Fibroblast of pulmonary artery (primary cell): ENCODE measurements around the gene PLA2R1.

Experiments used
- DNase-seq: peaks from one replicate; pipeline ENCODE4 v3.0.0-alpha.2; 2010; ENCODE audit warnings: low read depth
- H3K4me3 ChIP-seq: replicated peaks from 2 replicates; pipeline ENCODE4 v1.5.1; 2011; ENCODE audit warnings: low read depth, mild to moderate bottlenecking, control low read depth, low read length, moderate library complexity
- TF ChIP-seq, protein P1 (sequence below): IDR thresholded peaks from 2 replicates; pipeline ENCODE4 v1.5.1; 2011; ENCODE audit warnings: mild to moderate bottlenecking, control low read depth, low read length, inconsistent platforms; ENCODE audit errors: missing control alignments

PLA2R1 gene

DNA sequence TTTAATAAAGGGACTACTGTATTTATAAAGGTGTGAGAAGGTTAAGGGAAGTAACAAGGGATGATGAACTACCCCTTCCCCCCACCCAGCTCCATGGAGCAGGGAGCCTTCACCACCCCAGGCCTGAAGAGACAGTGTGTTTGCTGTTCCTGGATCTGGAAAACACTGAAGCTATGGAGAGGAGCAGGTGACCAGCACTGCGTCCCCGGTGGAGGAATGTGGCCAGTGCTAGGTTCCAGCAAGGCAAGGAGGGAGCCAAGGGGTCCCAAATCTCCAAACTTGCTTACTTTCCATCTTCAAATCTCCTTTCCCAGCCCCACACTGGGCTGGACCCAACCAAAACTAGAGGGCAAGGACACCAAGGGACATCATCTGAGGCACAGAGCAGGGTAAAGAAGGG is 135.7 kb downstream of the PLA2R1 start:
- TF ChIP-seq, protein P1, sequence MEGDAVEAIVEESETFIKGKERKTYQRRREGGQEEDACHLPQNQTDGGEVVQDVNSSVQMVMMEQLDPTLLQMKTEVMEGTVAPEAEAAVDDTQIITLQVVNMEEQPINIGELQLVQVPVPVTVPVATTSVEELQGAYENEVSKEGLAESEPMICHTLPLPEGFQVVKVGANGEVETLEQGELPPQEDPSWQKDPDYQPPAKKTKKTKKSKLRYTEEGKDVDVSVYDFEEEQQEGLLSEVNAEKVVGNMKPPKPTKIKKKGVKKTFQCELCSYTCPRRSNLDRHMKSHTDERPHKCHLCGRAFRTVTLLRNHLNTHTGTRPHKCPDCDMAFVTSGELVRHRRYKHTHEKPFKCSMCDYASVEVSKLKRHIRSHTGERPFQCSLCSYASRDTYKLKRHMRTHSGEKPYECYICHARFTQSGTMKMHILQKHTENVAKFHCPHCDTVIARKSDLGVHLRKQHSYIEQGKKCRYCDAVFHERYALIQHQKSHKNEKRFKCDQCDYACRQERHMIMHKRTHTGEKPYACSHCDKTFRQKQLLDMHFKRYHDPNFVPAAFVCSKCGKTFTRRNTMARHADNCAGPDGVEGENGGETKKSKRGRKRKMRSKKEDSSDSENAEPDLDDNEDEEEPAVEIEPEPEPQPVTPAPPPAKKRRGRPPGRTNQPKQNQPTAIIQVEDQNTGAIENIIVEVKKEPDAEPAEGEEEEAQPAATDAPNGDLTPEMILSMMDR = no peak
- no peak overlapping the region for H3K4me3 ChIP-seq
- no peak for DNase-seq

DNA sequence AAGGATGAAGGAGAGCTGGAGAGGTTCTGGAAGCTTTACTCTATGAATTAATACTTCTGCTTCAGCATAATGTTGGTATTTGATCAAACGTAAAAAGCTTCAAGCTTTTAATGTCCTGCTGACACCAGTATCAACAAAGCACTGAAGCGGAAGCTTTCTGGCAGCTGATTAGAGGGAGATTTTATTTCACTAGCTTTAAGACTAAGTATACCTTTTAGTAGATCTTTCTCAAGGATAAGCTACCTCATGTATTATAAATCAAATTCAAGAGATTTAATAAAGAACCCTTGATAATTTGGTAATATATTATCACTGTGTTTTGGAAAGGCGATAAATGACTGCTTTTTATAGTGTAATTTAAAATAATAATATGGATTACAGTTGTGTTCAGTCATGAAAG is 136.4 kb downstream of the PLA2R1 start:
- no peak overlapping the region for H3K4me3 ChIP-seq
- TF ChIP-seq, protein P1 = no peak
- DNase-seq = no peak

DNA sequence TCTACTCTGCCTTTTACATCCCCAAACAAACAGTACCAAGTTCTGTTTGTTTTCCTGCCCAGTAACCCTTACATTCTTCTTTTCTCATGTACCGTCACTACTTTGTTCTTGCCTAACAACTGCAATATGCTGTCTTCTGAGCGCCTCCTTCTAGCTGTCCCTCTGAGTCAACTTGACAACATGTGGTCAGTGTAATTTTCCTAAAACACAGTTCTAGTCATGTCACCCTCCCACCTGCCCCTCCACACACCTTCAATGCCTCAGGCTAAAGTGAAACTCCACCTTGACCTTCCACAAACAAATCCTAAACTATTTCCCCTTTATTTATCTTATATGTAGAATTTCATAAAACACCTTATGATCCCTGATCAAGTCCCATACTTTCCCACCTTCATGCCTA is 139.9 kb downstream of the PLA2R1 start:
- TF ChIP-seq, protein P1 = no peak
- DNase-seq = no peak
- no peak overlapping the region for H3K4me3 ChIP-seq

DNA sequence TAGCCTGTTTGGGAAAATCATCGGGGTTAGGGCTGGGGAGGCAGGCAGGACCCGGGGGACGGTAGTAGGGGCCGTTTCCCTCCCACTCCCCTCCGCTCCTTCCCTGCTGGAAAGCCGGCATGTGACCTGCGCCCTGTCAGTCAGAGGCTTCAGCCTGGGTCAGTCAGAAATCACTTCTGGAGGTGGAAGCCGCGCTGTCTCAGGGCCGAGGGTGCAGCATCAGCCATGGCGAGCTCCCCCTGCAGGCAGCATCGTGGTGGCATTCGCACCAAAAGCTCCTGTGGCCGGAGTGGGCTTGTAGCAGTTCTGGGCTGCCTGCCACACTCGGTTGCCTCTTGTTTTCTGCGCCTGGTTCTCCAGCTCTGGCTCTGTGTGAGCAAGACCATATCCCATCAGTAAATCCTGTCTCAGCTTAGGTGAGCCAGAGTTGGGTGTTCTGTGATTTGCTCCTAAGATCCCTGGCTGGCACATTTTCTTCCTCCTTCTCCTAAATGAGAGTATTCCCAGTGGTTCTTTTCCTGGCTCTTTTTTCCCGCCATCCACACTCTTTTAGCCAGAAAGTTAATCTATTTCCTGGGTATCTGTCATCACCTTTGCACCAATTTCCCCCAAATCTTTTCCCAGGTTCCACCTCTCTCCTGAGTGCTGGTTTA is 140.5 kb downstream of the PLA2R1 start:
- TF ChIP-seq, protein P1 = peak; percentile 77
- H3K4me3 ChIP-seq = no peak overlapping the region
- DNase-seq = peak; percentile 72

DNA sequence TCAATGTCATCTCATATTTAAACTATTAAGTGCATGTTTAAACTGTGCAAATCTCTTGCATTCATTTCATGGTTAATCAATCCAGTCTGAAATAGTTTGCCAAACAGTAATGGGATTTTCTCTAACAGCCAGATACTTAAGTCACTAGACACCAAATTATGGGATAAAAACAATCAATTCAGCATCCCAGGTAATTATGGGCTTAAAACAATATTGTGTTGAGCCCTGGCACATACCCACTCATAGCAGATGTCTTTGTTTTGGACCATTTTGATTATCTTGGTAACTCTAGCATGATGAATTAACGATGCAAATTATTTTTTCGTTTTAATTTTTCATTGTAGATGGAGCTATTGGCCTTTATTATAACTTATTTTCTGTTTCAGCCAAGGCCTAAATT is 145.9 kb downstream of the PLA2R1 start:
- TF ChIP-seq, protein P1 = no peak
- no peak for DNase-seq
- no peak overlapping the region for H3K4me3 ChIP-seq

DNA sequence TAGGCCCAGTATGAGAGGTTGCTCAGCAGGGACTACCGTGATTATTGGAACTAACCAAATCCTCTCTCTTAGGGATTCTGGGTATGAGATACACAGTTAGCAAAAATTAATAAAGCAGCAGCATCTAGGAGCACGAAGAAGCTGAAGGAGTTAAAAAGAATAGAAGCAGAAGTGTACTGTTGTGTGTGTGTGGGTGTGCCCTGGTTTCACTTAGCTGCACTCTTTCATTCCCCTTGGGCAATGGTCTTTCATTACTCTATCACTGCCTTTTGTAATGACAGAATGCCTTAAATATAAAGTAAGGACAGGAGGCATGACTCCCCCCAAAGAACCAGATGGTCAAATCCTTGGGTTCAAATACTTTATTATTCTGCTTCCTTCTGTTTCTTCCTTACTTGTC is 148.5 kb downstream of the PLA2R1 start:
- DNase-seq = no peak
- no peak overlapping the region for H3K4me3 ChIP-seq
- TF ChIP-seq, protein P1 = no peak

DNA sequence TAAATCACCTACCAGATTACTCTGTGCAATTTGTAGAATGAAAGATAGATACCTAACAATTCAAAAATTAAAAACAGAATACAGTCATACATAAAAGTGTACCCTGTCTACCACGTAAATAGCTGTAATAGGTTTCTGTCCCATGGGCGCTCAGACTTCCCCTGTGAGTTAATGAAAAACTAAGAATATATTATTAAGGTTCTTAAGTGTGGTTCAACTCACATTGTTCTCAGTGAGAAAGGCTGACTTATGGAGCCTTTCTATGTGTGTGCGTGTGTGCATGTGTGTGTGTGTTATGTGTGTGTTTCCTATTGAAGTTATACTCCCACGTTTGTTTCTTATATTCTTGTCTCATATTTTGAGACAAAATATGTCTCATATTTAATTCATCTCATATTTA is 149.8 kb downstream of the PLA2R1 start:
- no peak overlapping the region for H3K4me3 ChIP-seq
- TF ChIP-seq, protein P1 = no peak
- DNase-seq = no peak
